Suprapubic skin (tissue), 3 donors: Measurements from ENCODE around the gene MTMR2.

Experiments used
- CTCF ChIP-seq, 2 donors: fragments of 200-600 bp in 1 of 2; fragments of 450-650 bp in 1 of 2; sonication (generic) in 1 of 2; IDR thresholded peaks; one replicate each; pipeline ENCODE4 v1.5.1; 2016 to 2019; ENCODE audit warnings: antibody characterized with exemption in 2 of 2, mild to moderate bottlenecking in 1 of 2, moderate library complexity in 1 of 2
- POLR2A ChIP-seq, 2 donors: fragments of 450-650 bp; IDR thresholded peaks; one replicate each; pipeline ENCODE4 v1.6.1; 2017; ENCODE audit warnings: antibody characterized with exemption in 2 of 2, mild to moderate bottlenecking in 2 of 2, moderate library complexity in 2 of 2

GRCh38 chr11:95835351-95835750 lies 88.6 kb downstream of the MTMR2 start:
- TF ChIP-seq POLR2A (IDR thresholded peaks at IDR 0.05) (no peak), CTCF (IDR thresholded peaks at IDR 0.05) (no peak)
